Tibial nerve (tissue), 4 donors: ENCODE data around the gene PTGR3.

Experiments
- CTCF ChIP-seq, 5 experiments: fragments of 200-600 bp in 3 of 5; fragments of 450-650 bp in 2 of 5; sonication (generic) in 3 of 5; IDR thresholded peaks; one replicate each; pipeline ENCODE4 v1.5.1; 2016 to 2019; ENCODE audit warnings: antibody characterized with exemption in 5 of 5, mild to moderate bottlenecking in 3 of 5, moderate library complexity in 2 of 5
- EP300 ChIP-seq, 2 donors: sonication (generic); formaldehyde crosslinking; IDR thresholded peaks; one replicate each; pipeline ENCODE4 v1.6.1; 2017; ENCODE audit warnings: antibody characterized with exemption in 2 of 2, mild to moderate bottlenecking in 1 of 2
- POLR2A ChIP-seq, 2 donors: fragments of 450-650 bp; IDR thresholded peaks; one replicate each; pipeline ENCODE4 v1.6.1; 2017; ENCODE audit warnings: antibody characterized with exemption in 2 of 2, mild to moderate bottlenecking in 2 of 2, moderate library complexity in 2 of 2

- TF ChIP-seq POLR2A (IDR thresholded peaks at IDR 0.05) (no peak), CTCF (IDR thresholded peaks at IDR 0.05) (no peak), EP300 (IDR thresholded peaks at IDR 0.05) (no peak)
Observed at GRCh38 chr18:75172299-75173124, 36.4 kb downstream of the PTGR3 start.
